Left kidney (tissue), 2 donors: ENCODE results near the gene CARD11. TPM values are rescaled to one million over a fixed set of nuclear protein-coding genes. Genes with fewer than 3 reads are reported as not detected.

Experiments used
- DNase-seq: peaks from one replicate; pipeline ENCODE4 v3.0.0-alpha.2; 2013
- polyA plus RNA-seq: library from polyadenylated mRNA; unstranded; fragments of 120-200 nt; gene quantifications from one replicate; pipeline ENCODE4 v1.2.1, GENCODE V29; 2013; ENCODE audit not compliant: insufficient read length

The CARD11 gene
- polyA plus RNA-seq, 1 donor = 1.1 TPM

GRCh38 chr7:2981103-2981480 lies 62.6 kb downstream of the CARD11 start:
- no peak for DNase-seq

- DNase-seq = no peak
Observed at GRCh38 chr7:2980401-2981102, 63.1 kb downstream of the CARD11 start.

- DNase-seq = no peak
Observed at GRCh38 chr7:2979951-2980350, 63.7 kb downstream of the CARD11 start.

GRCh38 chr7:2979201-2979631 lies 64.5 kb downstream of the CARD11 start:
- DNase-seq = no peak

DNA sequence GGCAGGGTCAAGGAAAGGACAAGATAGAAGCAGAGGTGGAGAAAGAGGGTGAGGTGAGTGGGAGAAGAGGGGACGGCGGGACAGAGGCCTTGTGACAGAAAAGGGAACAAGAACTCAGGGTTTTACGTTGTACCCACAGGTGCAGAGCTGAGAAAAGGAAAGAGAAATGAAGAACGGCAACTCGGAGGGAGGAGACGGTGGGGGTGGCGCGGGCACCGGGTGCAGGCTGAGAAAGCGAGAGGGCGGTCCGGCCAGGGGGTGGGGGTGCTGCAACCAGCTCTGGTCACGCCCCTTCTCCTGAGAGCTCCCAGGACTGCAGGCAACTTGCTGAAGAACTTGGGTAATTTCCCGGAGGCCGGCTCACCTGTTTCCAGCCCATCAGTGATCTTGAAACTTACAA lies 65.3 kb downstream of the CARD11 start:
- peak; percentile 51 for DNase-seq

DNA sequence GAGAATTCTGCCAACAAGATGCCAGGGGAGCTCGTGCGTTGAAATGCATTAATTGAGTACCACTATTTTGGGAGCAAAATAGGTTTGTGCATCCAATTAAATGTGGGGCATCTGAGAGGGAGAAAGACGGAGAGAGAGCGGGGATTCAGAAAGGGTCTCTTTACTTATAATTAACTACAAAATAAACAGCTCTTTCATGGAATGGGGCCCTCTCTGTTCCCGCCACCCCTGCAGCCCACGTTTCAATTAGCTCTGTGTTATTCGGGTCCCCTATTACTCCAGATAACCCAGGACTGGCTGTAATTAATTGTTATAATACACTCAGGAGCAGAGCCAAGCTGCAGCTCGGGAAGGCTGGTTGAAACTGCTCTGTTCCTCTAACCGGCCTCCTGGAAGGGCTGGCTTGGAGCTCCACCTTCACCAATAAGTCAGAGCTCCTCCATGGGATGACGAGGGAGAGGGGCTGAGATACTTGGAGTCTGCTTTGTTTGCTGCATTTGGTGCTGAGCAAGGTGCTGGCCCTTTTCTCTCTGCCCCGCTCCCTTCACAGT lies 67.8 kb downstream of the CARD11 start:
- no peak for DNase-seq

GRCh38 chr7:2974093-2974819 lies 69.4 kb downstream of the CARD11 start:
- DNase-seq = no peak

DNA sequence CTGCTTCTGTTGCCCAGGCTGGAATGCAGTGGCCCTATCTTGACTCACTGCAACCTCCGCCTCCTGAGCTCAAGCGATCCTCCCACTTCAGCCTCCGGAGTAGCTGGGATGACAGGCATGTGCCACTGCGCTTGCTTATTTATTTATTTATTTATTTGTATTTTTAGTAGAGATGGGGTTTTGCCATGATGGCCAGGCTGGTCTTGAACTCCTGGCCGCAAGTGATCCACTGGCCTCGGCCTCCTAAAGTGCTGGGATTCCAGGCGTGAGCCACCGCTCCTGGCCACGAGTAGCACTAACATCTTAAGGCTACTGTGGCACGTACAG lies 70.9 kb downstream of the CARD11 start:
- DNase-seq = no peak

DNA sequence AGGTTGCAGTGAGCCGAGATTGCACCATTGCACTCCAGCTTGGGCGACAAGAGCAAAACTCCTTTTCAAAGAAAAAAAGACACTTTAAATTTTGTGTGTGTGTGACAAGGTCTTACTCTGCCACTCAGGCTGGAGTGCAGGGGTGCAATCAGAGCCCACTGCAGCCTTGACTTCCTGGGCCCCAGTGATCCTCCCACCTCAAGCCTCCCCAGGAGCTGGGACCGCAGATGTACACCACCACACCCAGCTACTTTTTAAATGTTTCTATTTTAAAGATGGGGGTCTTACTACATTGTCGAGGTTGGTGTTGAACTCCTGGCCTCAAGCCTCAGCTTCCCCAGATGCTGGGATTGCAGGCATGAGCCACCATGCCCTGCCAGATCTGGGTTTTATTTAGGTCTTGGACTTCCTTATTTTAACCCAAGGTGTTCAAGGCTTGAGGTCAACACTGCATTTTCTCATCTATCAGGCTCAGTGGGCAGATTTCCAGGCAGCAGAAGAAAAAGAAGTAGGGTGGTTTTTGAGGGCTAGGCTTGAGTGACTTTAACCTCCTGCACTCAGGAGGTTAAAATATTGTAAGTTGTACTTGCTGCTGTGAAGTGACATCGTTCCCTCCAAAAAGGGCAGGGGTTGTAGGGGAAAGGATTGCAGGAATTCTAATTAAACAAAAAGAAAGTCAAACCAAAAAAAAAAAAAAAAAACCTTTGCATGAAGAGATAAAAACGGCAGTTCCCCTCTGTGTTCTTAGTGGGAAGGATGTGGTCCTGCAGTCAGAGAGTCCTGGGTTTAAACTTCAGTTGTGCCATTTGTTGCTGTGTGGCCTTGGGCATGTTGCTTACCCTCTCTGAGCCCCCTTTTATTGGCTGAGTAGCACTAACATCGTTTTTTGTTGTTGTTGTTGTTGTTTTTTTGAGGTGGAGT lies 71.5 kb downstream of the CARD11 start:
- no peak for DNase-seq

GRCh38 chr7:2970861-2971260 lies 72.8 kb downstream of the CARD11 start:
- DNase-seq = peak; percentile 12

DNA sequence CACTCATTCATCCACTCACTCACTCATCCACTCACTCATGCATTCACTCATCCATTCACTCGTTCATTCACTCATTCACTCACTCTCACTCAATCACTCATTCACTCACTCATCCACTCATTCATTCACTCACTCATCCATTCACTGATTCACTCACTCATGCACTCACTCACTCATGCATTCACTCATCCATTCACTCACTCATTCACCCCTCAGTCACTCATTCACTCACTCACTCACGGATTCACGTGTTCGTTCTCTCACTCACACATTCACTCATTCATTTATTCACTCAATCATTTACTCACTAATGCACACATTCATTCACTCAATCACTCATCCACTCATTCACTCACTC lies 73.4 kb downstream of the CARD11 start:
- no peak for DNase-seq

- DNase-seq = no peak
Observed at GRCh38 chr7:2969398-2970306, 74.0 kb downstream of the CARD11 start.

- DNase-seq = no peak
Observed at GRCh38 chr7:2968616-2969397, 74.9 kb downstream of the CARD11 start.

DNA sequence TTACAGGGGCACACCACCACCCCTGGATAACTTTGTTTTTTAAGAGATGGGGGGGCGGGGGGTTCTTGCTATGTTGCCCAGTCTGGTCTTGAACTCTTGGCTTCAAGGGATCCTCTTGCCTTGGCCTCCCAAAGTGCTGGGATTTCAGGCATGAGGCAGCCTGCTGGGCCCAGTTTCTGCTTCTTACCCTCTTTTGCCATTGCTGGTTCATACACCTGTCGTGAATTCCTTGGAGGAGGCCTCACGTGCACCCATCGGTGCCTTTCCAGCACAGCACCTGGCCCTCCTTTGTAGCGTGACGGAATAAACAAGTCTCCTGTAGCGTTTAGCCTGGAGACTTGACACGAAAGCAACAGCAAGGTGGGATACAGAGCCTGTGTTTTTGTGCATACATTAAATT lies 75.5 kb downstream of the CARD11 start:
- peak; percentile 6 for DNase-seq

GRCh38 chr7:2967705-2968104 lies 76.0 kb downstream of the CARD11 start:
- no peak for DNase-seq

- no peak for DNase-seq
Observed at GRCh38 chr7:2967253-2967652, 76.4 kb downstream of the CARD11 start.

DNA sequence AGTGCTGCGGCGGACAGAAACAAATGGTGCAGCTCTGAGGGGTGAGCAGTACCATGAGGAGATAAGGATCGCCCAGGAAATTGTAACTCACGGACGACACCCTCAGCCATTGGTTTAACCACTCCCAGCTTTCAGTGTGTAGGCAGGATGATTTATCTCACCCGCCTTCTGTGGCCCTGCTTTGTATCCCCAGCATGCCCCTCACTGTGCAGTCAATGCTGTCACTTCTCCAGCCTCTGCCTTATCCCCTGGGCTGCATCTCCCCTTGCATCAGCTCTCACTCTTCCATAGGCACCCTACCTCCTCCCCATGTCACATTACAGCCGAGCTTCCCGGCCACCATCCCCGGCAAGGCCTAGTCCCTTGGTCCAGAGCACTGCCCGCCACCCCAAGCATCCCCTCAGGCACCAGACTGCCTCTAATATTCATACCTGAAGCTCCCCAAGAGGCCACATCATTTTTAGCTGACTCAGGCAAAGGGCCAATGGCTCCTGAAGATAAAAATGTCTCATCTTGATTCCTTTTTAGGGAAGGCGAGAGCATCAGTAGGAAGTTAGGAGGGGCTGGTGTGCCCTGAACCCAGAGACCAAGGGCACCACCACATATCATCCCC lies 77.1 kb downstream of the CARD11 start:
- DNase-seq = no peak

- no peak for DNase-seq
Observed at GRCh38 chr7:2965745-2966270, 77.9 kb downstream of the CARD11 start.

- DNase-seq = no peak
Observed at GRCh38 chr7:2965301-2965700, 78.4 kb downstream of the CARD11 start.

- DNase-seq = no peak
Observed at GRCh38 chr7:2964208-2964607, 79.5 kb downstream of the CARD11 start.
